Measurements from ENCODE around the gene ACIN1. TPM values are rescaled to one million over a fixed set of nuclear protein-coding genes. Genes with fewer than 3 reads are reported as not detected.

The ACIN1 gene
- total and polyA plus RNA-seq, 2 of the 13 experiments (the other 11 are each of a cell fraction or from before 2014, with no cell fraction given) = 165 to 183 TPM

- peak; percentile 96 for TF ChIP-seq ZNF614 (CRISPR knock-in tag; IDR thresholded peaks at IDR 0.05; ENCODE audit: borderline replicate concordance)
- TF ChIP-seq PHF21A (CRISPR knock-in tag; IDR thresholded peaks at IDR 0.05) = peak; percentile 98
- peak; percentile 91 for TF ChIP-seq GATAD1 (CRISPR knock-in tag; IDR thresholded peaks at IDR 0.05)
- TF ChIP-seq GPN1 (CRISPR knock-in tag; IDR thresholded peaks at IDR 0.05; ENCODE audit: borderline replicate concordance) = no peak
- TF ChIP-seq PHF5A (CRISPR knock-in tag; IDR thresholded peaks at IDR 0.05; ENCODE audit: low read depth, unreplicated experiment) = peak; percentile 13
- TF ChIP-seq POLR2AphosphoS2 (IDR thresholded peaks at IDR 0.05; ENCODE audit: low read depth, low read length) = peak; percentile 87
- TF ChIP-seq PRPF4 (IDR thresholded peaks at IDR 0.05; ENCODE audit: low read depth, low read length, poor library complexity, severe bottlenecking) = no peak
- TF ChIP-seq NR2F2 (IDR thresholded peaks at IDR 0.05; ENCODE audit: borderline replicate concordance, low read depth) = peak; percentile 48; the same call in 1 of the 2 replicates
- peak; percentile 96 for TF ChIP-seq ZNF772 (CRISPR knock-in tag; IDR thresholded peaks at IDR 0.05)
- no peak for TF ChIP-seq FLYWCH1 (CRISPR knock-in tag; IDR thresholded peaks at IDR 0.05)
- no peak for TF ChIP-seq TRIM22 (IDR thresholded peaks at IDR 0.05)
- TF ChIP-seq ZNF101 (CRISPR knock-in tag; IDR thresholded peaks at IDR 0.05; ENCODE audit: borderline replicate concordance, low read depth) = peak; percentile 95; the same call in 1 of the 2 replicates
- TF ChIP-seq KLF9 (CRISPR knock-in tag; IDR thresholded peaks at IDR 0.05; ENCODE audit: low read depth) = peak; percentile 81
- peak; percentile 95; the same call in 1 of the 2 replicates for TF ChIP-seq ZNF275 (CRISPR knock-in tag; IDR thresholded peaks at IDR 0.05; ENCODE audit: borderline replicate concordance)
- peak; percentile 92 for TF ChIP-seq GZF1 (CRISPR knock-in tag; IDR thresholded peaks at IDR 0.05)
- peak; percentile 84 for TF ChIP-seq ZNF232 (CRISPR knock-in tag; IDR thresholded peaks at IDR 0.05; ENCODE audit: borderline replicate concordance)
- TF ChIP-seq SRSF4 (IDR thresholded peaks at IDR 0.05; ENCODE audit: low read depth, low read length, poor library complexity, severe bottlenecking) = no peak
- TF ChIP-seq ZSCAN9 (CRISPR knock-in tag; IDR thresholded peaks at IDR 0.05; ENCODE audit: borderline replicate concordance) = peak; percentile 32
- no peak for TF ChIP-seq SSRP1 (CRISPR knock-in tag; IDR thresholded peaks at IDR 0.05)
- peak; percentile 97 for TF ChIP-seq MXD4 (CRISPR knock-in tag; IDR thresholded peaks at IDR 0.05)
- TF ChIP-seq ZNF280D (CRISPR knock-in tag; IDR thresholded peaks at IDR 0.05) = peak; percentile 99
- TF ChIP-seq ZNF207 (IDR thresholded peaks at IDR 0.05; ENCODE audit: borderline replicate concordance) = no peak
- no peak; the same call in 1 of the 2 replicates for TF ChIP-seq SMARCE1 (IDR thresholded peaks at IDR 0.05; ENCODE audit: borderline replicate concordance)
- TF ChIP-seq ESRRA (CRISPR knock-in tag; IDR thresholded peaks at IDR 0.05; ENCODE audit: low read depth) = no peak; the same call in 1 of the 2 replicates
- TF ChIP-seq NFE2 (CRISPR knock-in tag; IDR thresholded peaks at IDR 0.05) = peak; percentile 81; the same call in 1 of the 2 replicates
Observed at GRCh38 chr14:23034498-23035302, 60.2 kb downstream of the ACIN1 start, which contains the start of gene PSMB5 (continued).

Data from HepG2 (cell line).